Measurements from ENCODE around the gene PLTP. TPM values are rescaled to one million over a fixed set of nuclear protein-coding genes. Genes with fewer than 3 reads are reported as not detected.

The PLTP gene
- total RNA-seq, 2 donors from 2014 or later, result 92.1 to 123 TPM

DNA sequence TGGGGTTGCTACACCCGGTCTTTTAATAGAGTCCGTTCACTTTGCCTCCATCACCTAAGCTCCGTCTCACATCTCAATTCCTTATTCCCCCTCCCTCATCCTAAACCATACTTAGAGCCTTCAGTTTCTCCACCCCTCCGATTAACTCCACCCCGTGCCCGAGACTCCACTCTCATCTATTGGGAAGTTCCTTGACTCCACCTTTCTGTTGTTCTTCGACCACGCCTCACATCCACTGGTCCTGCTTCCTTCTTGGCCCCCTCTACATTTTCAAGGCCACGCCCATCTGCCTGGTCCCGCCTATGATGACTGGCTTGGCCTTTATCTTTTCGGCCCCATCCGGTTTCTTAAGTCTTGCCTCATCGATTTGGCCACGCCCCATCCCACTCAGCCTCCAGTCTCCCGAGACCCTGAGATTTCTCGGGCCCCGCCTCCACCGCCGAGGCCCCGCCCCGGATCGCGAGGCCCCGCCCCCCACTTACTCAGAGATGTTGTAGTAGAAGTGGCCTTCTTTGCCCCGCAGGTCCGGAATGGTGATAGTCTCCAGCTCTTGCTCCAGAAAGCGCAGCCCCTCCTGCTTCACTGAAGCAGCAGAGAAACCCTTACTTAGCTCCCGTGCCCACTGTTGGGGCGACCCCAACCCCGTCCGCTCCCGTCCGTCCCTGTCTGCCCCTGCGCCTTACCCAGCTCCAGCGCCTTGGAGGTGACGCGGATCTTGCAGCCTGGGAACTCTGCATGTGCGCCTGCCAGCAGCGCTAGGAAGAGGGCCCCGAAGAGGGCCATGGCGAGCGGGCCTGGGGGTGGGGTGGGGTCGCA lies 1.1 kb downstream of the PLTP start:
- Mint-ChIP-seq H3K4me1 (peaks cover 12% of the 10 kb centered on the region), H3K36me3 (ENCODE audit: low read depth) (peaks cover 24% of the 10 kb centered on the region), H3K4me3 (peak overlapping the region; percentile 71), H3K9me3 (no peaks in the 10 kb centered on the region), H3K27ac (peak overlapping the region; percentile 98), H3K27me3 (ENCODE audit: insufficient read depth) (peaks cover 12% of the 10 kb centered on the region)
- Histone ChIP-seq H3K36me3 (ENCODE audit: control insufficient read depth, insufficient read depth, low read length) (peaks cover 33% of the 10 kb centered on the region), H3K9me3 (ENCODE audit: control insufficient read depth, low read length) (no peaks in the 10 kb centered on the region), H3K27me3 (ENCODE audit: control insufficient read depth, insufficient read depth, low read length, poor library complexity, severe bottlenecking) (no peaks in the 10 kb centered on the region), H3K27ac (ENCODE audit: low read depth, low read length) (peak overlapping the region; percentile 95), H3K4me3 (ENCODE audit: low read length) (peak overlapping the region; percentile 89), H3K9ac (ENCODE audit: extremely low read depth, low read length, poor library complexity, severe bottlenecking) (peak overlapping the region; percentile 72), H3K4me1 (ENCODE audit: control insufficient read depth, insufficient read depth, low read length) (peaks cover 4% of the 10 kb centered on the region)
- WGBS, 2 experiments (ENCODE audit: insufficient coverage in 1 of 2, insufficient read length in 1 of 2), result 3 to 5% methylated on average over 15 to 43 of the region's 43 CpGs
- DNase-seq, result peak; percentile 100
- TF ChIP-seq CTCF (conservative IDR thresholded peaks at IDR 0.05), result no peak

- H3K27me3 Mint-ChIP-seq (ENCODE audit: insufficient read depth), result peaks cover 14% of the 10 kb centered on the region
- WGBS, 2 experiments (ENCODE audit: insufficient coverage in 1 of 2, insufficient read length in 1 of 2), result 89 to 93% methylated on average over 16 to 21 of the region's 22 CpGs
Observed at GRCh38 chr20:45909817-45910669, 1.9 kb downstream of the PLTP start.

More at GRCh38 chr20:45909817-45910669, 1.9 kb downstream of the PLTP start:
- no peaks in the 10 kb centered on the region for H3K9me3 ChIP-seq (ENCODE audit: control insufficient read depth, low read length)
- H3K27me3 ChIP-seq (ENCODE audit: control insufficient read depth, insufficient read depth, low read length, poor library complexity, severe bottlenecking), result no peaks in the 10 kb centered on the region
- Mint-ChIP-seq H3K9me3 (no peaks in the 10 kb centered on the region), H3K27ac (no peak overlapping the region), H3K4me1 (peaks cover 12% of the 10 kb centered on the region), H3K4me3 (peak overlapping the region; percentile 71), H3K36me3 (ENCODE audit: low read depth) (peaks cover 32% of the 10 kb centered on the region)
- no peak overlapping the region for H3K27ac ChIP-seq (ENCODE audit: low read depth, low read length)
- TF ChIP-seq CTCF (conservative IDR thresholded peaks at IDR 0.05), result no peak
- no peak for DNase-seq
- H3K4me1 ChIP-seq (ENCODE audit: control insufficient read depth, insufficient read depth, low read length), result peaks cover 4% of the 10 kb centered on the region
- H3K4me3 ChIP-seq (ENCODE audit: low read length), result peak overlapping the region; percentile 69
- no peak overlapping the region for H3K9ac ChIP-seq (ENCODE audit: extremely low read depth, low read length, poor library complexity, severe bottlenecking)
- H3K36me3 ChIP-seq (ENCODE audit: control insufficient read depth, insufficient read depth, low read length), result peaks cover 42% of the 10 kb centered on the region
